Activated naive CD4-positive, alpha-beta T cell treated with anti-CD3 and anti-CD28 coated beads, Interleukin-2, amount 50 U/mL, for 16 hours (primary cell): ENCODE data around the gene SAA2.
"Not testable (repeated sequence)": the region's sequence is repeated elsewhere in the genome, so short reads cannot be mapped to it uniquely, and the experiment has no call there.

Experiments used
- DNase-seq: peaks from one replicate; pipeline ENCODE4 v3.0.0-alpha.2; 2020

The SAA2 gene

GRCh38 chr11:18248561-18248960 lies at the start of gene SAA2:
TSS of gene SAA2 (minus strand) at chr11:18248668. CDS start at chr11:18248011, 657 bp downstream.
- DNase-seq, result no peak

GRCh38 chr11:18295316-18295715 lies 46.8 kb upstream of the SAA2 start:
- DNase-seq, result no peak

GRCh38 chr11:18294862-18295261 lies 46.4 kb upstream of the SAA2 start:
- no peak for DNase-seq

DNA sequence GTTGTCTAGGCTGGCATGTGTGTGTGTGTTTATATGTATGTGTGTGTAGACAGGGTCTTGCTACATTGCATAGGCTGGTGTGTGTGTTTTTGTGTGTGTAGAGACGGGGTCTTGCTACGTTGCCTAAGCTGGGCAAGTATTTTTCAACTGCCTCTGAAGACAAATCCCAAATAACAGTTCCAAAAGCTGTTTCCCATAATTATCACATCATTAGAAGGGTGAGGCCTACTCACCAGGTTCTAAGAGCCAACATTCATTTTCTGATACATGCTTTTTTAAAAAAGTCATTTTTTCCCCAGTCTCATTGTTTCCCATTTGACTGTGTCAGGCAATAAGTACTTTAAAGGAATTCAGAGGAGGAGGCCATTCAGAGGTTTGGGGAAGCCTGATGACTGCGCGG lies 40.4 kb upstream of the SAA2 start:
- no peak for DNase-seq

GRCh38 chr11:18285841-18286240 lies 37.4 kb upstream of the SAA2 start:
- no peak for DNase-seq

DNA sequence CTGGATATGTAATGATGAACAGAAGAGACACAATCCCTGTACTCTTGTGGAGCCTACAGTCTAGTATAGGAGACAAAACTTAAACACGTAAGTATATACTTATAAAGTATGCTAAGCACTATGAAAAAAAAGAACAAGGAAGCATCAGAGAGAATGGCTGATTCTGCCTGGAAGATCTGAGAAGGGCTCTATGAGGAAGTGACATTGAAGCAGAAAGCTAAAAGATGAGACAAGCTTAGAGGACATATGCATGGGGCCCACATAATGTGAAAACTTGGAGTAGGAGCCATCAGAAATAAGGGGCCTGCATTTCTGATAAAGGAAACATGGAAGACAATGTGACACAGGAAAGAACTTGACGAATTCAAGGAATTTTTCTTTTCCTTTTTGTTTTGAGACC lies 34.2 kb upstream of the SAA2 start:
- DNase-seq, result no peak

GRCh38 chr11:18280438-18281045 lies 32.1 kb upstream of the SAA2 start:
- DNase-seq, result no peak

- DNase-seq, result no peak
Observed at GRCh38 chr11:18277565-18278271, 29.2 kb upstream of the SAA2 start.

DNA sequence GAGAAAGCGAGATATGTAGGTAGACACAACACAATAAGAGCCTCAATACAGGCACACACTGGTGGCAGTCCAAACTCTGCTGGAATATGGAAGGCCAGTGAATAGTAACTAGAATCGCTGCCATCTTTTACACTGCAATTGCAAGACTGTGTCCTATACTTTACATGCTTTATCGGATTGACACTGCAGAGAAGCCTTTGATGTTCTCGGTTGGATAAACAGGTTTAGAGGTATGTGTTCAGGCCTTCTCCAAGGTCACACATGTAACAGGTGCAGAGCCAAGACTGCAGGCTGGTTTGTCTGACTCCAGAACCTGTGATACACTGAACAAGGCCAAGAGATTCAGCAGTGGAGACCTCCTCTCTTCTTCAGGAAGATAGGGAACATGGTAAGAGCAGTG lies 22.7 kb upstream of the SAA2 start:
- DNase-seq, result no peak

GRCh38 chr11:18270102-18270501 lies 21.6 kb upstream of the SAA2 start:
- DNase-seq, result no peak

- DNase-seq, result not testable (repeated sequence)
Observed at GRCh38 chr11:18269252-18269651, 20.8 kb upstream of the SAA2 start.

DNA sequence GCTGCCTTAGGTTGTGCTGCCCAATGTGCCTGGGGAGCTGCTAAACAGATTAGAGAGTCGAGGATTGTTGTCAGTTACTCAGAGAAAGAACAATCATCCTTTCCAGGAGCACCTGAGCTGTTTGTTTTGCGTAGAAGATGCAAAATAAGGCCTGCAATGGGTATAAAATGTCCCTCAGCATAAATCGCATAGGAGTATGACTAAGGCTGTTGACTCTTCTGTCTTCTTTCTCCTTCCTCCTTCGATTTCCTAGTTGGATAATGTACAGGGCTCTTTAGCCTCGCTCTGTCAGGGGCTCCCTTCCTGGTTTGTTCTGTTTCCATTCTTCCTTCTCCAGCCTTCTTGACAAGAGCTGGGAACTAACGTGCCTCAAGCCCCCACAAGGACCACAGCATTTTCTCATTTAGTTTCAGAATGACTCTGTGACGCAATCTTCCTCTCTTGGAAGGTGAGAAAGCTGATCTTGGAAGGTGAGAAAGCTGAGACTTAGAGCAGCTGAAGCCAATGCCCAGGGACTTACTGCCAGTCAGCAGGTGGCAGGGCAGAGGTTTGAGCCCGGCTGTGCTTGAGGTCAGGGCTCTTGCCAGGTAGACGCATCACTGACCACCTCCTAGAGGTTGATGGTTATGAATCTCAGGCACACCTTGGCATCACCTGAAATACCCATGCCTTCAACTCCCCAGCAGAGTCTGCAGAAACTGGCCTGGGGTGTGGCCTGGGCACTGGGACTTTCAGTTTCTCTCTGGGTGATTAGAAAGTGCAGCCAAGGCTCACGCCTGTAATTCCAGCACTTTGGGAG lies 19.1 kb upstream of the SAA2 start:
- DNase-seq, result not testable (repeated sequence)

DNA sequence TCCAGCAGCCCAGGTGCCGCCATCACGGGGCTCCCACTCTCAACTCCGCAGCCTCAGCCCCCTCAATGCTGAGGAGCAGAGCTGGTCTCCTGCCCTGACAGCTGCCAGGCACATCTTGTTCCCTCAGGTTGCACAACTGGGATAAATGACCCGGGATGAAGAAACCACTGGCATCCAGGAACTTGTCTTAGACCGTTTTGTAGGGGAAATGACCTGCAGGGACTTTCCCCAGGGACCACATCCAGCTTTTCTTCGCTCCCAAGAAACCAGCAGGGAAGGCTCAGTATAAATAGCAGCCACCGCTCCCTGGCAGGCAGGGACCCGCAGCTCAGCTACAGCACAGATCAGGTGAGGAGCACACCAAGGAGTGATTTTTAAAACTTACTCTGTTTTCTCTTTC lies 17.5 kb upstream of the SAA2 start, which contains the start of gene SAA1:
SAA1 (plus strand) TSS at position 316 of the 400 bp plus-strand sequence. CDS start 624 bp downstream, outside the sequence.
- DNase-seq, result no peak

- no peak for DNase-seq
Observed at GRCh38 chr11:18264677-18265555, 16.4 kb upstream of the SAA2 start.

GRCh38 chr11:18264035-18264434 lies 15.6 kb upstream of the SAA2 start:
- no peak for DNase-seq

DNA sequence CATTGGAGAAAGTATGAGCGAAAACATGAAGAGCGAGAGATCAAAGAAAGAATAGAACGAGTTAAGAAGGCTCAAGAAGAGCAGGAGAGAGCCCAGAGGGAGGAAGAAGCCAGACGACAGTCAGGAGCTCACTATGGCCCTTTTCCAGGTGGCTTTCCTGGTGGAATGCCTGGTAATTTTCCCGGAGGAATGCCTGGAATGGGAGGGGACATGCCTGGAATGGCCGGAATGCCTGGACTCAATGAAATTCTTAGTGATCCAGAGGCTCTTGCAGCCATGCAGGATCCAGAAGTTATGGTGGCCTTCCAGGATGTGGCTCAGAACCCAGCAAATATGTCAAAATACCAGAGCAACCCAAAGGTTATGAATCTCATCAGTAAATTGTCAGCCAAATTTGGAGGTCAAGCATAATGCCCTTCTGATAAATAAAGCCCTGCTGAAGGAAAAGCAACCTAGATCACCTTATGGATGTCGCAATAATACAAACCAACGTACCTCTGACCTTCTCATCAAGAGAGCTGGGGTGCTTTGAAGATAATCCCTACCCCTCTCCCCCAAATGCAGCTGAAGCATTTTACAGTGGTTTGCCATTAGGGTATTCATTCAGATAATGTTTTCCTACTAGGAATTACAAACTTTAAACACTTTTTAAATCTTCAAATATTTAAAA lies 14.3 kb upstream of the SAA2 start:
- DNase-seq, result not testable (repeated sequence)

GRCh38 chr11:18261721-18262120 lies 13.3 kb upstream of the SAA2 start:
- no peak for DNase-seq

- no peak for DNase-seq
Observed at GRCh38 chr11:18259259-18259658, 10.8 kb upstream of the SAA2 start.

DNA sequence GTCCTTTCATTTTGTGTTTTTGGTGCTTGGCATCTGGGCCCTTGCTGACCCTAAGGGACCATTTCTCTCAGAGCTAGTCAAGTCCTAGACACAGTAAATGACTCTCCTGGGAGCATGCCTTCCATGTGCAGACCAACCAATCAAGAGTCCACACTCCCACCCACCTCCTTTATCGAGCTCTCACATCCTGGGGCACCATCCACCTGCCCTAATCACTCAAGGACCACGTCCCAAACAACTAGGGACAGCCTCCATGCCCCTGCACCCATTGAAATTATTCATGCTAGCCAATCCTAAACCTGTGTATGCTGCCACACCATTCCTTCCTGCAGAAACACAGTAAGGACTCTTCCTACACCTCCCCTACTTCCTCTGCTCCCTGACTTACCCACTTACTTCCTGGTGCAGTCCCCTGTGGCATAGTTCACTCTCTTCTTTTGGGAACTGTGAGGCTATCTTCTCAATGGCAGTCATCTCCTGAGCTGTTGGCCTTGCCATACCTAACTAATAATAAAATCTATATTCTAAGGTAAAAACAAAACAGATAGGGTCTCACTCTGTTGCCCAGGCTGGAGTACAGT lies 6.4 kb upstream of the SAA2 start:
- DNase-seq, result no peak

DNA sequence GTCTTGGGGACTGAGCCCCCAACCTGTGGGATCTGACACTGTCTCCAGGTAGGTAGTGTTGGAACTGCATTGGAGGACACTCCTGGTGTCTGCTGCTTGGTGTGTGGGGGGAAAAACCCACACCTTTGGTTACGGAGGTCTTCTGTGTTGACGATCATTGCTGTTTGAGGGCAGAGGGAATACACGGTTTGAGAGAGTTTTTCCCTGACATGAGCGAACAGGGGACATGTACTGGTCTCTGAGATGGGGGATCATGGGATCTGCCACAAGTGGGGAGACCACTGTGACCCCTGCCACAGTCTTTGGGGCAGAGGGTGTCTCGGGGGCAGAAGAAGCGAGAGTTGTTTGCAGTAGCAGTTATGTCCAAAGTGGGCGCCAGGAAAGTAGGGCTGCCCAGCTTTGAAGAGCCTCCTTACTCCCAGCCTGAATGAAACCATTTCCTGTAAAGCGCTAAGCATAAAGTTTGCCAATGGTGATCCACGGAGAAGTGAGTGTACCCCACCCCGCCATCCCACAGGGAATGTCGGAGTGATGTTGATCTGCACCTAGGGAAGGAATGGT lies 5.4 kb upstream of the SAA2 start:
- DNase-seq, result no peak

DNA sequence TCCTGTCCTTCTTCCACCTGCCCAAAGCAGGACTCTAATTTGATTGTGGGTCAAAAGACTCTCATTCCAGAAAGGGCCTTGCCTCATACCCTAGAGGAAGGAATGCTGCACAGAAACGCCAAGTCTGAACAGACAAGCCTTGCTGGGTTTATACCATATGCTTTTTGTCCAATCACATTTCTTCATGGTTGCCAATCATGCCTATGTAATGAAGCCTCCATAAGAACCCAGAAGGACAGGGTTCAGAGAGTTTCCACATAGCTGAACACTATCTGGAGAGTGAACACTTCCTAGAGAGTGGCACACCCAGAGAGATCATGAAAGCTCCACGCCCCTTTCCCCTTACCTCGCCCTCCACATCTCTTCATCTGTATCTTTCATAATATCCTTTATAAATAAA lies 4.8 kb upstream of the SAA2 start:
- DNase-seq, result no peak

DNA sequence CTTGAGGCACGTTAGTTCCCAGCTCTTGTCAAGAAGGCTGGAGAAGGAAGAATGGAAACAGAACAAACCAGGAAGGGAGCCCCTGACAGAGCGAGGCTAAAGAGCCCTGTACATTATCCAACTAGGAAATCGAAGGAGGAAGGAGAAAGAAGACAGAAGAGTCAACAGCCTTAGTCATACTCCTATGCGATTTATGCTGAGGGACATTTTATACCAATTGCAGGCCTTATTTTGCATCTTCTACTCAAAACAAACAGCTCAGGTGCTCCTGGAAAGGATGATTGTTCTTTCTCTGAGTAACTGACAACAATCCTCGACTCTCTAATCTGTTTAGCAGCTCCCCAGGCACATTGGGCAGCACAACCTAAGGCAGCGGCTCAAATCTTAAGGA lies 1.3 kb downstream of the SAA2 start:
- not testable (repeated sequence) for DNase-seq
